Activated CD4-positive, alpha-beta T cell treated with anti-CD3 and anti-CD28 coated beads, Interleukin-2, amount 50 U/mL, for 24 hours (primary cell): Measurements from ENCODE around the gene RANBP17.

Experiments used
- DNase-seq, 2 donors: peaks; one replicate each; pipeline ENCODE4 v3.0.0-alpha.2; 2020; ENCODE audit warnings: low read depth in 1 of 2, low spot score in 1 of 2

RANBP17 gene

GRCh38 chr5:171080186-171080938 is 218.5 kb downstream of the RANBP17 start:
- no peak for DNase-seq

GRCh38 chr5:171081319-171081718 is 219.5 kb downstream of the RANBP17 start:
- DNase-seq, result no peak

- no peak for DNase-seq
These were observed 230.4 kb downstream of the RANBP17 start for GRCh38 chr5:171092194-171092593.

- no peak for DNase-seq
These were observed 231.8 kb downstream of the RANBP17 start for GRCh38 chr5:171093598-171093997.

GRCh38 chr5:171094356-171094755 is 232.5 kb downstream of the RANBP17 start:
- no peak for DNase-seq

GRCh38 chr5:171102877-171103610 is 241.2 kb downstream of the RANBP17 start:
- no peak for DNase-seq

- DNase-seq, result no peak
These were observed 245.9 kb downstream of the RANBP17 start for GRCh38 chr5:171107669-171108068.

GRCh38 chr5:171115519-171115918 is 253.7 kb downstream of the RANBP17 start:
- no peak for DNase-seq

- no peak for DNase-seq
These were observed 254.9 kb downstream of the RANBP17 start for GRCh38 chr5:171116719-171117118.

GRCh38 chr5:171120986-171121622 is 259.3 kb downstream of the RANBP17 start:
- DNase-seq, result no peak

GRCh38 chr5:171121638-171122037 is 259.8 kb downstream of the RANBP17 start:
- no peak for DNase-seq

- no peak for DNase-seq
These were observed 260.6 kb downstream of the RANBP17 start for GRCh38 chr5:171122372-171122771.

- DNase-seq, result no peak
These were observed 261.6 kb downstream of the RANBP17 start for GRCh38 chr5:171123417-171123816.

GRCh38 chr5:171127314-171127713 is 265.5 kb downstream of the RANBP17 start:
- DNase-seq, result no peak

GRCh38 chr5:171128136-171128535 is 266.3 kb downstream of the RANBP17 start:
- DNase-seq, result no peak

GRCh38 chr5:171129308-171129707 is 267.5 kb downstream of the RANBP17 start:
- DNase-seq, result no peak

- no peak for DNase-seq
These were observed 269.7 kb downstream of the RANBP17 start for GRCh38 chr5:171131497-171131896.

- no peak for DNase-seq
These were observed 276.1 kb downstream of the RANBP17 start for GRCh38 chr5:171137768-171138525.

GRCh38 chr5:171139227-171139626 is 277.4 kb downstream of the RANBP17 start:
- DNase-seq, result no peak

- no peak for DNase-seq
These were observed 280.8 kb downstream of the RANBP17 start for GRCh38 chr5:171142617-171143016.

GRCh38 chr5:171143171-171143570 is 281.4 kb downstream of the RANBP17 start:
- no peak for DNase-seq
